GM18505 (cell line): ENCODE results near the gene ZFYVE1.
"Not testable (repeated sequence)": the region's sequence is repeated elsewhere in the genome, so short reads cannot be mapped to it uniquely, and the experiment has no call there.

Experiments
- ATAC-seq: cut with Tn5 transposase; IDR thresholded peaks from one replicate; pipeline ENCODE4 v1.9.1; 2021; ENCODE audit not compliant: unreplicated experiment
- POLR2A ChIP-seq: IDR thresholded peaks from 4 replicates; pipeline ENCODE4 v1.6.1; 2011; ENCODE audit warnings: borderline replicate concordance; ENCODE audit not compliant: insufficient read depth, insufficient read length; ENCODE audit errors: extremely low read depth

The ZFYVE1 gene

GRCh38 chr14:73022051-73022450, 4.9 kb downstream of the ZFYVE1 start:
- no peak for TF ChIP-seq POLR2A
- ATAC-seq = no peak

- ATAC-seq = not testable (repeated sequence)
Measured at GRCh38 chr14:73016011-73016410, 10.9 kb downstream of the ZFYVE1 start.

GRCh38 chr14:73015552-73015951, 11.4 kb downstream of the ZFYVE1 start:
- ATAC-seq = not testable (repeated sequence)

DNA sequence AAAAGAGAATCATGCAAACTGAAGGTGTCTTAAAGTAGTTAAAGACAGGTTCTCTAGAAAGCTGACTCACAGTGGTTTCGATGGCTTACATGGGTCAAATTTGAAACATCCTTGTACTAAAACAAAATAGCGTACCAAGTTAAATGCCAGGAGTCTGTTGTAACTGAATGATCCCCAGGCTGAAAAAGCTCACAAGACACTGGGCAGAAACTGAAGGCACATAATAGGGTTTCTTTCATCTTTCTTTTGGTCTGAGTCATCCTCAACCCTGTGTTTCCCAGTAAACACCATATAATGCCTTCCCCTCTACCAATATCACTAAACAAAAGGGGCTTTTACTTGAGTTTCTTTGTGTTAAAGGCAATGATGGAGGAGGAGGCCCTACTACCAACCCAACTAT, 12.8 kb downstream of the ZFYVE1 start:
- peak; percentile 76 for ATAC-seq
- no peak for TF ChIP-seq POLR2A

DNA sequence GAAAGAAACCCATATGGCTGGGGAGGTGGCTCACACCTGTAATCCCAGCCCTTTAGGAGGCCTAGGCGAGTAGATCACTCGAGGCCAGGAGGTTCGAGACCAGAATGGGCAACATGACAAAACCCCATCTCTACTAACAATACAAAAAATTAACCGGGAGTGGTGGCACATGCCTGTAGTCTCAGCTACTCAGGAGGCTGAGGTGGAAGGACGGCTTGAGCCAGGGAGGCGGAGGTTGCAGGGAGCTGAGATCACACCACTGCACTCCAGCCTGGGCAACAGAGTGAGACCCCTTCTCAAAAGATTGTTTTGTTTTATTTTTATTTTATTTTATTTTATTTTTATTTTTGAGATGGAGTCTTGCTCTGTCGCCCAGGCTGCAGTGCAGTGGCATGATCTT, 15.7 kb downstream of the ZFYVE1 start:
- not testable (repeated sequence) for ATAC-seq

GRCh38 chr14:73008501-73008900, 18.4 kb downstream of the ZFYVE1 start:
- ATAC-seq = no peak
- no peak for TF ChIP-seq POLR2A

GRCh38 chr14:73007835-73008234, 19.1 kb downstream of the ZFYVE1 start:
- ATAC-seq = no peak
- TF ChIP-seq POLR2A = no peak

GRCh38 chr14:73004641-73005040, 22.3 kb downstream of the ZFYVE1 start:
- not testable (repeated sequence) for ATAC-seq

- no peak for ATAC-seq
- no peak for TF ChIP-seq POLR2A
Measured at GRCh38 chr14:73003681-73004080, 23.2 kb downstream of the ZFYVE1 start.

GRCh38 chr14:73000073-73000472, 26.8 kb downstream of the ZFYVE1 start:
- TF ChIP-seq POLR2A = no peak
- no peak for ATAC-seq

DNA sequence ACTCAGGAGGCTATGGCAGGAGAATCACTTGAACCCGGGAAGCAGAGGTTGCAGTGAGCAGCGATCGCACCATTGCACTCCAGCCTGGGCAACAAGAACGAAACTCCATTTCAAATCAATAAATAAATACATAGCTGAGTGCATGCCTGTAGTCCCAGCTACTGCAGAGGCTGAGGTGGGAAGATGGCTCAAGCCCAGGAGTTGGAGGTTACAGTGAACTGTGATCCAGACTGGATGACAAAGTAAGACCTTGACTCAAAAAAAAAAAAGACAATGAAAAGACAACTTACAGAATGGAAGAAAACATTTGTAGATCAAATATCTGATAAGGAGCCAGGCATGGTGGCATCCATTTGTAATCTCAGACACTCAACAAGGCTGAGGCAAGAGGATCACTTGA, 27.6 kb downstream of the ZFYVE1 start:
- TF ChIP-seq POLR2A = no peak
- no peak for ATAC-seq

DNA sequence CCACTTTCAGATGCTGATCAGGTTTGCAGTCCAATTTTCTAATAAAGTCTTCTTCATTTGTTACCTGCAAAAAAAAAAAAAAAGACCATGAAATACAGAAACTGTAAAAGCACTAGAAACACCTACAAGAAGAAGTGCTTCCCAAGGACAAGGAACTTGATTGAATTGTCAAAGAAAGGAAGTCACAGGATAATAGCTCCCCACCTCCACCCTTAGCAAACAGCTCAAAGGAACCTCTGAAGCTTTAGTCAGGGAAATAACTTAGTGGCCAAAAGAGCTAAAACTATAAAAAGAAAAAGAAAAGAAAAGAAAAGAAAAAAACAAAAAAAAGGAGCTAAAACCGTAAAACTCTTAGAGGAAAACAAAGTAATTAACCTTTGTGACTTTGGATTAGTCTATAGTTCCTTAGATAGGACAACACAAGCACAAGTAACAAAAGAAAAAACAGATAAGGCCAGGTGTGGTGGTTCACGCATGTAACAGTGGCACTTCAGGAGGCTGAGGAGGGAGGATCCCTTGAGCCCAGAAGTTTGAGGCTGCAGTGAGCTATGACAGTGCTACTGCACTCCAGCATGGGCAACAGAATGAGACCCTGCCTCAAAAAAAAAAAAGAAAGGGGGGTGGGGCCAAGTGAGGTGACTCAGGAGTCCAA, 28.5 kb downstream of the ZFYVE1 start:
- no peak for ATAC-seq

GRCh38 chr14:72996916-72997315, 30.0 kb downstream of the ZFYVE1 start:
- no peak for TF ChIP-seq POLR2A
- no peak for ATAC-seq

More for the DNA sequence above, 28.5 kb downstream of the ZFYVE1 start:
- no peak for TF ChIP-seq POLR2A

GRCh38 chr14:72990171-72990570, 36.7 kb downstream of the ZFYVE1 start:
- no peak for ATAC-seq
- TF ChIP-seq POLR2A = no peak

GRCh38 chr14:72986857-72987256, 40.0 kb downstream of the ZFYVE1 start:
- TF ChIP-seq POLR2A = no peak
- no peak for ATAC-seq
